Umbilical cord (tissue), 2 donors: Measurements from ENCODE around the gene MOB3B. TPM values are rescaled to one million over a fixed set of nuclear protein-coding genes. Genes with fewer than 3 reads are reported as not detected.
A peak's percentile ranks its signal among the peaks of the same experiment; 100 is the strongest.

Experiments used
- DNase-seq: peaks from one replicate; pipeline ENCODE4 v3.0.0-alpha.2; 2015; ENCODE audit warnings: low spot score
- total RNA-seq: library from RNA; depleted of rRNA; stranded (reverse); fragments of >200 nt; gene quantifications from one replicate; pipeline ENCODE4 v1.2.3, GENCODE V29; 2014; ENCODE audit warnings: low replicate concordance; ENCODE audit not compliant: insufficient read depth

The MOB3B gene
- total RNA-seq: 5.8 TPM

GRCh38 chr9:27529316-27530278, at the start of gene MOB3B:
MOB3B (minus strand) TSS chr9:27529814; CDS start chr9:27455550, 74,264 bp downstream.
- DNase-seq: peak; percentile 79

DNA sequence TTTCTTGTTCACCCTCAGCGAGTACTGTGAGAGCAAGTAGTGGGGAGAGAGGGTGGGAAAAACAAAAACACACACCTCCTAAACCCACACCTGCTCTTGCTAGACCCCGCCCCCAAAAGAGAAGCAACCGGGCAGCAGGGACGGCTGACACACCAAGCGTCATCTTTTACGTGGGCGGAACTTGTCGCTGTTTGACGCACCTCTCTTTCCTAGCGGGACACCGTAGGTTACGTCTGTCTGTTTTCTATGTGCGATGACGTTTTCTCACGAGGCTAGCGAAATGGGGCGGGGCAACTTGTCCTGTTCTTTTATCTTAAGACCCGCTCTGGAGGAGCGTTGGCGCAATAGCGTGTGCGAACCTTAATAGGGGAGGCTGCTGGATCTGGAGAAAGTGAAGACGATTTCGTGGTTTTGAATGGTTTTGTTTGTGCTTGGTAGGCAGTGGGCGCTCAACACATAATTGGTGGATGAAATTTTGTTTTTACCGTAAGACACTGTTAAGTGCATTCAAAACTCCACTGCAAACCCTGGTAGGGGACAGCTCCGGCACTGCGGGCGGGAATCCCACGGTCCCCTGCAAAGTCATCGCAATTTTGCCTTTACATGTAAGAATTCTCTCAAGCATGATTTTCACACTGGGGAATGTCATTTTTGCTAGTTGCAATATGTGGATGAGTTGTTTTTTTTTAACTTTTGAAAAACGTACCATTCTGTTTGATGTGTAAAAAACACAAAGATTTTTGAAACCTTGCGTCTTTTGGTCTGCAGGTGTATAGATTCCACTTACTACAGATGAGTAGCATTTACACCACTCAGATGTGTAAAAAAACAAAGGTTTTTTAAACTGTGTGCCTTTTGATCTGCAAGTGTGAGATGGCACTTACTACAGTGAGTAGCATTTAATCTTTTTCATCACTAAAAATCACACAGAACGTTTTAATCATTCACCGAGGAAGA, 44.3 kb upstream of the MOB3B start:
- peak; percentile 99 for DNase-seq

GRCh38 chr9:27572918-27573633, 43.5 kb upstream of the MOB3B start, which contains the start of gene C9orf72:
C9orf72 (minus strand) TSS chr9:27573481; CDS start chr9:27567120, 6,361 bp downstream.
- no peak for DNase-seq

DNA sequence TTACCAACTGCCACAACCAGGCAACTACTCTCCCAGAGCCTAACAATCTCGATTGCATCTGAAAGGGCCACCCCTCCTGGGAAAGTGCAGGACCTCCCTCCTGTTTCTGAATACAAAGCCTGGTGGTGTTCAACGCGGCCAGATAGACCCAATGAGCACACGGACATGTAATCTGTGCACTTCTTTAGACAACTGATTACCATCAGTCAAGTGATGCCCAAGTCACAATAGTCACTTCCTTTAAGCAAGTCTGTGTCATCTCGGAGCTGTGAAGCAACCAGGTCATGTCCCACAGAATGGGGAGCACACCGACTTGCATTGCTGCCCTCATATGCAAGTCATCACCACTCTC, 42.9 kb upstream of the MOB3B start:
- peak; percentile 67 for DNase-seq

GRCh38 chr9:27572061-27572460, 42.4 kb upstream of the MOB3B start:
- DNase-seq: no peak

GRCh38 chr9:27571011-27571410, 41.4 kb upstream of the MOB3B start:
- DNase-seq: no peak

DNA sequence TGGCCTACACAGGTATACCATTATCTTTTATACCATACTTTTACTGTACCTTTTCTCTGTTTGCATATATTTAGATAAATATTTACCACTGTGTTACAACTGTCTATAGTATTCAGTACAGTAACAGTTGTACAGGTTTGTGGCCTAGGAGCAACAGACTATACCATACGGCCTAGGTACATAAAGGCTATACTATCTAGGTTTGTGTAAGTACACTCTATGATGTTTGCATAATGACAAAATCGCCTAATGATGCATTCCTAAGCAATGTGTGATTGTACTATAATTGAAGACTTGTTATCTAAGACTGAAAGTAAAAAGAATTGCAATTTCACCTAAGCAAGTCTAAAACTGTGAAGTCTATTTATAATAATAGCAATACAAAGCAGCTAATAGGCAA, 39.8 kb upstream of the MOB3B start:
- DNase-seq: no peak

GRCh38 chr9:27566118-27566517, 36.5 kb upstream of the MOB3B start:
- DNase-seq: no peak

DNA sequence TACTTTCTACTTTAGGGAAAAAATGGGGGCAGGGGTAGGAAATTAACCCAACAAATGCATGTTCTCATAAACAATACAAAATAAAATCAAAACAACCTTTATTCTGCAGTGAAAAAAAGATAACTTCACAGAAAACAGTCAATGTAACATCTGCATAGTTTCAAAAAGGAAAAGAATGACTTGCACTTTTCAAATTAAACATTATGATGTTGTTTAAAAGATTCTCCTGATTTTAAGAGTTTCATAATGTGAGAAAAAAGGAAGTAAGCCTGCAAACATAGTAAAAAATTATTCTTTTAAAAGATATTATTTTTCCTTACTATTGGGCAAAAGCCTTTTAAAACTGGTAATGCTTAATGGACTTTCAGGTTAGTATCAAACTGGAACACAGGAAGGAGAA, 36.1 kb upstream of the MOB3B start:
- no peak for DNase-seq

DNA sequence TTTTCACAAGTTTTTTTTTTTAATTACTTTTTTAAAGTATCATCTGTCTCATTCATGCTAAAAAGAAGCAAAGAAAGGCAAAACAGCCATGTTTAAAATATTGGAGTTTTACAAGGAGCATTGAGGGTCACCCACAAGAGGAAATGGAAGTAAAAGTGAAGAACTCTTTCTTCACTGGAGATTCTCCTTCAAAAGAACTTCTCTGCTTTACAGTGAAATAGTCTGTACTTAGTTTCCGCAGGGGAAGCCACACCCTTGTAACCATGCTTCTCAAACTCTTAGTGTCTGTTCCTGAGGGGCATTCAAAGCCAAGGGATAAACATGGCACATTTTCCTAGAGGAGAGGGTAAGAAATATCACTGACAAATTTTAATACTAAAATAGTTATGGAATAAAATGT, 35.1 kb upstream of the MOB3B start:
- no peak for DNase-seq

DNA sequence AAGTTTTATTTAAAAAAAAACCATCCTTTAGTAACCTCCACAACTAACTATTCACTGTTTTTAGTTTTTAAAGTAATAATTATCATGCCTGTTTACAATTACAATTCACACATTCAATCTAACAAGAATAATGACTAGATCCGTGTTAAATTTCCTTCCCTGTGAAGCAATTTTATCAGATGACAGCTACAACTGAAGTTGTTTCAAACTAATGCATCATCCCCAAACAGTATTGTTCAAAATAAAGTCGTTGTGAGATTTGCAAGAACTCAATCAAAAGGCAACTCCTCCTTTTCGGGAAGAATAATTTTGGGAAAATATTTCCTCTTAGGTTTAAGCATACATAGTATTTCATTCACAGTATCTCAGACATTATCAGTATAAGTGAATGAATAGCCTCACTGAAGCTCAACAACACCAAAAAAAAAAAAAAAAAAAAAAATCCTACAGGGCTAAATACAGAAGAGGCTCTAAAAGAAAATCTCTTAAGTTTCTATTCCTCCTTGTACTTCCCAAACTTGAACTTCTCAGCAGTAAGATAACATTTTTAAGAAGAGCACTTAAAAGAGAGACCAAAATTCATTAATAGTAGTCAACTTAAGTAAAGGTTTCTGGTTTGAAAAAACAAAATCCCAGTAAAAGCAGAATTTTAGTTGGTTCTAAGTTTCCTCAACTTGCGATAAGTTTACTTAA, 34.3 kb upstream of the MOB3B start:
- DNase-seq: no peak

DNA sequence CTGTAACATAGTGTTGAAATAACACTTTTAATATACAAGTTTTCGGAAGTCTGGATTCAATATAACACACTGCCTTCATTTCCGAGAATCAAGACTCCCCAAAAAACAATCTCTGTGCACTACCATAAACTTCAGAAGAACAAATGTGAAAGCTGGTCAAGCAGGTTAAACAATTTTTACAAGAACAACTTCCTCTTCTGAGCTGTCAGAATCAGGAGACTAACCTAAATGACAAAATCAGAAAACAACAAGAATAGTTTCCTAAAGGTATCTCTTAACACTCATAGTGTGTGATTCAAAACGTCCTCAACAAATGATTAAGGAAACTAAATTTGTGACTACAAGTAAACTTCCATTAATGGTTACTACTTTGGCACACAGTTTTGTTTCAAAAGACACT, 32.1 kb upstream of the MOB3B start:
- DNase-seq: no peak

- no peak for DNase-seq
Observed at GRCh38 chr9:27560457-27560856, 30.8 kb upstream of the MOB3B start.

GRCh38 chr9:27558307-27558706, 28.7 kb upstream of the MOB3B start:
- no peak for DNase-seq

DNA sequence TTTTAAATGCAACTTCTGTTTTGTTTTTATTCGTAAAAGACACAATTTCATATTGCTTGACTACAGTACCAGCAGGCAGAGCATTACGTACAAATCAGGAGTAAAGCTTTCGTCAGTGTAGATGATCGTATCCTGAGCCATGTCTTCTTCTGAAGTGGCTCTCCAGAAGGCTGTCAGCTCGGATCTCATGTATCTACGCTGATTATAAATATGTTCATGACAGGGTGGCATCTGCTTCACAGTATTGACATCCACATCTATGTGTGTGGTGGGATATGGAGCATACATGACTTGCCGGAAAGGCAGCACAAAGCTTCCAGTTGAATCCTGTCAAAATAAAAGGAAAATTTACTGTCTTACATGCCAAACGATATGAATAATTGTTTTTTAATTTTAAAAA, 26.9 kb upstream of the MOB3B start:
- no peak for DNase-seq

DNA sequence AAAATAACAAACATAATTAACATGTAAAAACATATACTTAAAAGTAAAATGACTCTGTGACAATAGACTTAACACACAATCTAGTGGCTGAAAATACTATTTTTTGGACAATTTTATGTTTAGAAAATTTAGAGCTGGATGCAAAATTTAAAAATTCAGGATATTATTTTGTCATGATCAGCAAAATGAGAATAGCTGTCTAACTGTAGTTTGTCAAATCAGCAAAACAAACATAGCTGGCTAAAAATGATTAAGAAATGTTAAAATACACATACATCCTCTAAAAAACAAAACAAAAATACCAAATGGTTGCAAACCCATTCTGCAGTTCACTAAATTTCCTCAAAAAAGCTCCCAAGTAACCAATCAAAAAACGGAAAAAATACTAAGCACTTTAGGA, 25.1 kb upstream of the MOB3B start:
- DNase-seq: no peak

DNA sequence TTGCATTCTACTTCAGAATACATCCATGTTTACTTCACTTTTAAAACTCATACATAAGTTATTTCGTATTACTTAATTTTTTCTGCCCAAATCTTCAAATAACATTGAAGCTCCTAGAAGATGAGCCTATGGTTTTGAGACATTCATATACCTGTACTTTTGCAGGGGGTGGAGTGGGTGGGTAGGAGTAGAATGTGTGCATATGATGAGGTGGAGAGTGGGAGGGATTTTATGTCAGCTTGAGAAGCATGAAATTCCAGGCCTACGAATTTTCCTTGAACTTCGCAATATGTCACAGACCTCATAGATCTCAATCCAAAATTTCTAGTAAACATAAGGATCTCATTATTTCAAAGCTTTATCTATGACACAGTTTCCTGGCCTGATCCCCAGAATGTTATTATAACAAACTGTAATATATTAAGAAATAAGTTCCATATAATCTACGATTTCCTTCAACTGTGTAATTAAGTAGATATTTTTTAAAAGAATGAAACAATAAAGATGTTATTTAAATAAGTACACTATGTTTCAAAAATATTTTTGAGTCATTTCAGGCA, 19.7 kb upstream of the MOB3B start:
- DNase-seq: peak; percentile 38

DNA sequence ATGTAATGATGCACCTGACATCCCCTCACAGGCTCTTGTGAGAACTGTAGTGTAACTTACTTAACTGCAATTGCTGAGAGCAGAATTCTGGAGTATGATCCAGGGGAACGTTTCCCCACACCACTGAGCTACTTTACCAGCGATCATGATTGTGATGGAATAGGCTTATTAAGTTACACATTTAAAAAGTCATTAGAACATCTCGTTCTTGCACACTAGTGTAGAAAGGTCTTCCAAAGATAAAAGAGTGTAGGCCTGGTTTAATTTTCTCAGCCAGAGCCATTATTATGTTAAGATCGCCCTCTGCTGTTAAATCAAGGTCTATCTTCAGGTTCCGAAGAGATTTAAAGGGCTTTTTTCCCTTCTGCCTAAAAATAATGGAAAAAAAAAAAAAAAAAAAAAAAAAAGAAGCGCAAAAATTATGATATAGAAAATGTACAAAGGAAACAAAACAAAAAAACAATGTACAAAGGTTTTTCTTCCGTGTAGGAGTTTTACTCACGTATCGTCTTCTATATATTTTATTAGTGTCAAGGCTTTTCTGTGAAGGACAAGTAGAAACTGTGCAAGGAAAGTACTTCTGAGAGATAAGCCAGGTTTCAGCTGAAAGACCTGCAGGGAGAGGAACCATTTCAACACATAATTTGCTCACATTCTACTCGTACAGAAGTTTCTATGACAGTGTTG, 18.6 kb upstream of the MOB3B start:
- DNase-seq: peak; percentile 50

DNA sequence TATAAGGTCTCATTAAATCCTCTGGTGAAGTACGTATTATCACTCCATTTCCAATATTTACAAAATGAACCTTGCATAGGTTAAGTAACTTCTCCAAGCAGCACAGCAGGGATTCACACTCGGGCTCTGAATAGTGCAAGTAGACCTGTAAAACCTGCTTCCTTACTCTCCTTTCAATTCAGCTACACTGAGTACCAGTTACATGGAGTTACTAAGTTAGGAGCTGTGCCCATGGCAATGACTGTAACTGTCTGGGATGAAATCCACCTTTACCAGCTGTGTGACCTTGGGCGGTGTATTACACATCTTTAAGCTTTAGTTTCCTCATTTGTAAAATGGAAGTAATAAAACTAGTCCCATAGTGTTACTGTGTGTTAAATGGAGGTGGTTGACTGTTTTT, 15.9 kb upstream of the MOB3B start:
- DNase-seq: no peak

GRCh38 chr9:27542508-27542907, 12.9 kb upstream of the MOB3B start:
- DNase-seq: no peak
